GM19328 (cell line): Measurements from ENCODE around the gene KCNMA1.

Experiments
- ATAC-seq: cut with Tn5 transposase; IDR thresholded peaks from one replicate; pipeline ENCODE4 v1.9.1; 2021; ENCODE audit warnings: mild to moderate bottlenecking, moderate library complexity; ENCODE audit not compliant: unreplicated experiment

Gene KCNMA1

GRCh38 chr10:77077316-77077945 is 560.2 kb downstream of the KCNMA1 start:
- ATAC-seq, result no peak

DNA sequence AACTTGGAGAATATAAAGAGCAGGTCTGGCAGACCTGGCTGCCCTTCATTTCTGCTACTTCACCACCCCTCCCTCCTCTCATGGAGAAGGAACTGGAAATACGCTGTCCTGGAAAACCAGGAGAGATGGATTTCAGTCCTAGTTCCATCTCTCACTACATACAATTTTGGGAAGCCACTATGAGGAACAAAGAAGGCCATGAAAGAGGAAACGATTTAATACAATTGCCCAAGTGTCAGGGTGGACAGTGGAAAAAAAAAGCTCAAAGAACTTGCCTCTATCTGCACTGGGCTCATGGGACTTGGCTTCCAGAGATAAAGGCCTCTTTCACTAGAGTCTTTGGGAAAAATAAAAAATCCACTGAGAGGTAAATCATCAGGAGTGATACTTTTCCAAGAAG is 561.7 kb downstream of the KCNMA1 start:
- ATAC-seq, result no peak

- ATAC-seq, result no peak
Observed at GRCh38 chr10:77074104-77074624, 563.4 kb downstream of the KCNMA1 start.

GRCh38 chr10:77073663-77073960 is 564.0 kb downstream of the KCNMA1 start:
- no peak for ATAC-seq

GRCh38 chr10:77072836-77073662 is 564.6 kb downstream of the KCNMA1 start:
- ATAC-seq, result no peak

DNA sequence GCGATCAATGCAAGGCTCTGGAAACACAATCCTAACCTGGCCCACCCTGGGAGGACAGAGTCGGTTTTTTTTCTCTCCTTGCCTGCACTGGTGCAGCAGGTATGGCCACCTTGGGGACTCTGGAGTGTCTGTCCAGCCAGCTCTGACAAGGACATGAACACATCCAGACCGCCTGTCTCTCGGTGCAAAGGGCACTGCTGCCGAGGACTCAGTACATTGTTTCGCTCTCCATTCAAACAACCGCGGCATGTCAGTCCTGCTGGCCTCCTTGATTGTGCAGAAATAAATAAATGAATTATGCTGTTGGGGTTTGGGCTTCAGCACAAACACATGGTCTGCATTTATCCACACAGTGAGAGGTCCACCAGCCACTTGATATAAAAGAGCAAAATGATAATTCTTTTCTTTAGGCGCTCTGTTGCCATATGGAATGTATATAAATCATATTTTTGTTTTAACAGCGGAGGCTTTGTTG is 565.2 kb downstream of the KCNMA1 start:
- ATAC-seq, result no peak

DNA sequence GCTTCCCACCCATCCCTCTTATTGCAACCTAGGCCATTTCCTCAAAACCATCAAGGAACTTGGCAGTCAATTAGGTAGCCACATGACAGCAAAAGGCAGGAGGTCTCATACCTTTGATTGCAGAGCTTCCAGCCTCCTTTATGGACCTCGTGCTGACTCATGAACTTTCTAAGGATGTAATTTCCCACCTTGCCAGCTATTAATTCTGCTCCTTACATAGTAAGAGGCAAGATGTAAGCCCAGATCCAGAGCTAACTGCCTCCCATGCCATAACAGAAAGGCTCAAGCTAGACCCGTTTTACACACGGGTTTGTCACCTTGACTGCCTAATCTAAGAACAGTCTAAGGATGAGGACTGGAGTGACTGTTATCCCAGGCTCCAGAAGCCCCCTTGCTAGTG is 565.7 kb downstream of the KCNMA1 start:
- no peak for ATAC-seq

GRCh38 chr10:77071001-77071511 is 566.6 kb downstream of the KCNMA1 start:
- ATAC-seq, result no peak

GRCh38 chr10:77070346-77070745 is 567.3 kb downstream of the KCNMA1 start:
- no peak for ATAC-seq

DNA sequence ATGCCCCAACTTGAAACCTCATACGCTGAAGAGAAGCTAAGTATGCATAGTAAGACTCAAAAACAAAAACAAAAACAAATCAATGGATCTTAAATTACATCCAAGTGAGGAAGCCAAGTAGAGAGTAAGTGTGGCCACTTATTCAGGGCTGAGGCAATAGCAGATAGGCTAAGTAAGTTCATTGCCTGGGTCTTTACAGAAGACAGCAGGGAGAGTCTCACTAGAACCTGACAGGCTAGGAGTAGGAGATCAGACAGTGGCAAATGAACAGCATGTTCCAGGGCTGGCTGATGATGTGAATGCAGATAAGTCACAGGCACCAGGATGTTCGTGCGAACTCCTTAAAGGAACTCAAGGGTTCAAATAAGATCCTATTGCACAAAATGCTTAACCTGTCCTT is 568.6 kb downstream of the KCNMA1 start:
- no peak for ATAC-seq

GRCh38 chr10:77068272-77068671 is 569.3 kb downstream of the KCNMA1 start:
- ATAC-seq, result no peak

DNA sequence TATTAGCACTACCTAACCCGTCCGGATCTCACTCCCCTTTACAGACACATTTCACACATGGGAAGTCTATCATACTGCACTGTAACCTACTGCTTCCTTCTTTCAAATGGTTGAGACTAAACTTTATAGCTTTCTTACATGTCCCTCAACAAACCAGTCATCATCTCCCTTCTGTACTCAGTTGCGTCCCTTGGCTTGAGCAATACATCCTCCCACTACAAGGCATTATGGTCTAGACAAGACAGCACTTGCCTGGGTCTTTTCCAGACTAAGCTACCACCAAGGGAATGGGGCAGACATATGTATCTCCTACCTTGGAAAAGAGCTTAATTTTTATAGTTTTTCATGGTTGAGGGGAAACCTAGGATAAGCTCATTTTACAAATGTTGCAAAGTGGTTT is 575.2 kb downstream of the KCNMA1 start:
- no peak for ATAC-seq

GRCh38 chr10:77060913-77061312 is 576.7 kb downstream of the KCNMA1 start:
- no peak for ATAC-seq

- no peak for ATAC-seq
Observed at GRCh38 chr10:77056650-77057049, 581.0 kb downstream of the KCNMA1 start.

DNA sequence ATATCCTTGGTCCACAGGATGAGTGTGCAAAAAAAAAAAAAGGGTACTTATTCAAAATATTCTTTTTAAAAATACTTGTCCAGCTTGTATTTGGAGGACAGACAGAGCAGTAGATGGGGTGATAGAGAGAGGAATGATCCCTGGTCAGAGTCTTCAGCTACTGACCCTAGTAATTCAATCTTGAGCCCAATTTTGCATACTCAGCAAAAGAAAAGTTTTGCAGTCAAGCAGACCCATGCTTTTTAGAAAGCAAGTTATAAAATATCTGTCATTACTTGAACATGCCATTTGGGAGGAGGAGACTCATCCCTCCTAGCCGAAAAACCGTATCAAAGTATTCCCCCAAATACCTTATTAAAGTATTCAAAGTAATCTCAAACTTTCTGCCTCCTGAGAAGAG is 585.0 kb downstream of the KCNMA1 start:
- no peak for ATAC-seq

GRCh38 chr10:77051837-77052236 is 585.8 kb downstream of the KCNMA1 start:
- ATAC-seq, result no peak

GRCh38 chr10:77049896-77050295 is 587.7 kb downstream of the KCNMA1 start:
- no peak for ATAC-seq

DNA sequence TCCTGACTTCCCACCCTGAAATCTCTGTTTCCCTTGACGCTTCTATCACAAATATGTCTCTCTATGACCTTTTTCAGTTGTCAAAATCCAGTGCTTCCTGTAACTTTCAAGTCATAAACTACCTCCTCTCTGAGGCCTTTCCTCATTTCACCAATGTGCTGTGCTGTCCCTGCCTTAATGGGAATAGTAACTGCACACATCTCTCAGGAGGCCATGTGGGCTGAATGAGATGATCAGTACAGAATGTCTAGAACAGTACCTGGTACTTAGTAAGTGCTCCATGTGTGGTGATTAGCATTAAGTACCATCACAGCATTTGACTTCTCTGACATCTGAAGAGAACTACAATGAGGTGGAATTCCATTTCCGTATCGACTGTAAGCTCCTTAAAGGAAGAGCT is 588.5 kb downstream of the KCNMA1 start:
- no peak for ATAC-seq

GRCh38 chr10:77045085-77045484 is 592.5 kb downstream of the KCNMA1 start:
- no peak for ATAC-seq

DNA sequence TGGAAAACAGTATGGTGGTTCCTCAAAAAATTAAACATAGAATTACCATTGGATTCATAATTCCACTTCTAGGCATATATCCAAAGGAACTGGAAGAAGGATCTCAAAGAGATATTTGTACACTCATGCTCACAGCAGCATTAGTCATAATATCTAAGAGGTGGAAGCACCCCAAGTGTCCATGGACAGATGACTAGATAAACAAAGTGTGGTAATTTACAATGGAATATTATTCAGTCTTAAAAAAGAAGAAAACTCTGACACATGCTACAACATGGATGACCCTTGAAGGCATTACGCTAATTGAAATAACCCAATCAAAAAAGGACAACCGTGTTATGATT is 594.2 kb downstream of the KCNMA1 start:
- ATAC-seq, result no peak

GRCh38 chr10:77042706-77043419 is 594.7 kb downstream of the KCNMA1 start:
- no peak for ATAC-seq
